A549 (cell line): Measurements from ENCODE around the gene TMEM131. TPM values are rescaled to one million over a fixed set of nuclear protein-coding genes. Genes with fewer than 3 reads are reported as not detected.
A peak's percentile ranks its signal among the peaks of the same experiment; 100 is the strongest.

Experiments
- ATAC-seq, 2 experiments: fragments of 200-7000 bp in 1 of 2; fragments of >200 bp in 1 of 2; cut with Nextera tagmentation in 1 of 2; cut with Tn5 transposase in 1 of 2; 3 replicates each; pipeline versions ENCODE4 v1.8.0 to v1.9.1; 2018 to 2020; ENCODE audit warnings: mild to moderate bottlenecking in 1 of 2, moderate library complexity in 1 of 2
- CTCF ChIA-PET: fragments of 300-600 bp; sonication (Branson Sonifier 250); formaldehyde crosslinking; extraction: SDS; loops from one replicate; lab custom pipeline; 2021; ENCODE audit warnings: antibody characterized with exemption, inconsistent platforms; lab: Yijun Ruan, JAX
- POLR2A ChIA-PET: fragments of 350-600 bp; formaldehyde crosslinking; extraction: SDS; loops from one replicate; lab custom pipeline; 2021; ENCODE audit warnings: antibody characterized with exemption, inconsistent platforms; lab: Yijun Ruan, JAX
- DNase-seq, 2 experiments: peaks; one replicate each; pipeline versions ENCODE4 v3.0.0 to v3.0.0-alpha.2; 2011 to 2016; ENCODE audit warnings: low read depth in 1 of 2, low spot score in 1 of 2
- FAIRE-seq: peaks from 2 replicates; lab custom pipeline; 2011; peaks lifted over from hg19 to GRCh38; lab: Jason Lieb, UNC
- H3K27ac ChIP-seq, 2 experiments: fragments of >200 bp; sonication (Bioruptor Twin); formaldehyde crosslinking; 3 replicates each; pipeline ENCODE4 v1.5.1; 2016 to 2017
- H3K4me1 ChIP-seq: fragments of >200 bp; sonication (Bioruptor Twin); formaldehyde crosslinking; 3 replicates; pipeline ENCODE4 v1.6.1; 2016
- H3K4me2 ChIP-seq: fragments of >200 bp; sonication (Bioruptor Twin); formaldehyde crosslinking; 3 replicates; pipeline ENCODE4 v1.6.1; 2016
- H3K4me3 ChIP-seq: fragments of >200 bp; sonication (Bioruptor Twin); formaldehyde crosslinking; 3 replicates; pipeline ENCODE4 v1.5.1; 2016
- H3K9me3 ChIP-seq: fragments of >200 bp; sonication (Bioruptor Twin); formaldehyde crosslinking; 3 replicates; pipeline ENCODE4 v1.6.1; 2016
- BCL3 ChIP-seq: fragments of >200 bp; sonication (Bioruptor Twin); formaldehyde crosslinking; IDR thresholded peaks from 3 replicates; pipeline ENCODE4 v1.6.1; 2016
- CHD2 ChIP-seq: fragments of 150-350 bp; IDR thresholded peaks from 2 replicates; pipeline ENCODE4 v1.6.1; 2014; ENCODE audit warnings: low read length; ENCODE audit not compliant: partially characterized antibody
- CHD4 ChIP-seq: fragments of 200-600 bp; sonication (generic); IDR thresholded peaks from 2 replicates; pipeline ENCODE4 v1.6.1; 2016; ENCODE audit warnings: antibody characterized with exemption, mild to moderate bottlenecking, borderline replicate concordance
- CTCF ChIP-seq: fragments of >200 bp; sonication (Bioruptor Twin); formaldehyde crosslinking; IDR thresholded peaks from 3 replicates; pipeline ENCODE4 v1.5.1; 2016
- EP300 ChIP-seq, 2 experiments: fragments of >200 bp; sonication (Bioruptor Twin); formaldehyde crosslinking; IDR thresholded peaks; 2 replicates in 1 of 2; 3 replicates in 1 of 2; pipeline ENCODE4 v1.6.1; 2016 to 2017
- FOXS1 ChIP-seq: fragments of 250-450 bp; sonication (Bioruptor Pico); IDR thresholded peaks from 2 replicates; pipeline ENCODE4 v1.5.0; 2020; ENCODE audit warnings: mild to moderate bottlenecking, moderate library complexity
- HEYL ChIP-seq: fragments of 250-450 bp; sonication (Bioruptor Pico); IDR thresholded peaks from 2 replicates; pipeline ENCODE4 v1.8.0; 2021; ENCODE audit warnings: mild to moderate bottlenecking, moderate library complexity
- HOXB5 ChIP-seq: fragments of 250-450 bp; sonication (Bioruptor Pico); IDR thresholded peaks from 2 replicates; pipeline ENCODE4 v1.5.0; 2020; ENCODE audit warnings: mild to moderate bottlenecking, moderate library complexity
- JUNB ChIP-seq: fragments of >200 bp; sonication (Bioruptor Twin); formaldehyde crosslinking; IDR thresholded peaks from 2 replicates; pipeline ENCODE4 v1.6.1; 2016
- KDM5A ChIP-seq: fragments of 200-600 bp; sonication (generic); IDR thresholded peaks from 2 replicates; pipeline ENCODE4 v1.6.1; 2016; ENCODE audit warnings: antibody characterized with exemption, mild to moderate bottlenecking
- MAFK ChIP-seq: fragments of 450-650 bp; IDR thresholded peaks from 2 replicates; pipeline ENCODE4 v1.6.1; 2014; ENCODE audit not compliant: partially characterized antibody
- MAX ChIP-seq: IDR thresholded peaks from 2 replicates; pipeline ENCODE4 v1.6.1; 2012
- MAZ ChIP-seq: fragments of 150-350 bp; IDR thresholded peaks from 2 replicates; pipeline ENCODE4 v1.6.1; 2014; ENCODE audit warnings: antibody characterized with exemption, low read depth, low read length, borderline replicate concordance
- NPAS2 ChIP-seq: fragments of 250-450 bp; sonication (Bioruptor Pico); IDR thresholded peaks from 2 replicates; pipeline ENCODE4 v1.8.0; 2022; ENCODE audit warnings: mild to moderate bottlenecking, moderate library complexity, borderline replicate concordance
- NR3C1 ChIP-seq: fragments of >200 bp; sonication (Bioruptor Twin); formaldehyde crosslinking; IDR thresholded peaks from 3 replicates; pipeline ENCODE4 v1.6.1; 2017
- POLR2A ChIP-seq: IDR thresholded peaks from 2 replicates; pipeline ENCODE4 v1.6.1; 2012; ENCODE audit warnings: mild to moderate bottlenecking, low read length
- POLR2AphosphoS2 ChIP-seq: conservative IDR thresholded peaks from 2 replicates; pipeline ENCODE4 v1.6.1; 2012; ENCODE audit warnings: low read length, improper control_type of control experiment, inconsistent platforms
- REST ChIP-seq: fragments of 200-600 bp; sonication (generic); IDR thresholded peaks from 2 replicates; pipeline ENCODE4 v1.6.1; 2016; ENCODE audit warnings: antibody characterized with exemption, mild to moderate bottlenecking, moderate library complexity
- ZC3H11A ChIP-seq: fragments of 450-650 bp; IDR thresholded peaks from 2 replicates; pipeline ENCODE4 v1.6.1; 2014; ENCODE audit warnings: antibody characterized with exemption, mild to moderate bottlenecking
- ZFP36 ChIP-seq: fragments of 450-650 bp; IDR thresholded peaks from 2 replicates; pipeline ENCODE4 v1.6.1; 2014; ENCODE audit warnings: borderline replicate concordance; ENCODE audit not compliant: partially characterized antibody
- ZSCAN20 ChIP-seq: fragments of 250-450 bp; sonication (Bioruptor Pico); IDR thresholded peaks from 2 replicates; pipeline ENCODE4 v1.8.0; 2022; ENCODE audit warnings: mild to moderate bottlenecking, moderate library complexity
- WGBS: methylation state at CpG from one replicate; pipeline ENCODE4 v1.1.6; 2017; ENCODE audit errors: missing lambda C conversion rate; 5-methylcytosine and 5-hydroxymethylcytosine counted together
- polyA plus RNA-seq, 4 experiments: library from polyadenylated mRNA; depleted of rRNA in 3 of 4; stranded (reverse); fragments of >200 nt; fragmentation: RNase III in 1 of 4; extraction: RNeasy Plus Mini Kit Qiagen cat#74134 plus additional on column Dnase treatment in 1 of 4; gene quantifications; 2 replicates in 3 of 4; 3 replicates in 1 of 4; pipeline ENCODE4 v1.2.3, GENCODE V29; 2011 to 2017

TMEM131 gene
- polyA plus RNA-seq, 2 of the 4 experiments (the other 2 are of a cell fraction) = 14.5 to 21.8 TPM

- POLR2A ChIA-PET = no interaction called here
- WGBS = 100% methylated on average over 3 of the region's 4 CpGs
- FAIRE-seq = no peak
Measured at GRCh38 chr2:97779141-97779540, 216.6 kb downstream of the TMEM131 start.

GRCh38 chr2:97775074-97775473 is 220.7 kb downstream of the TMEM131 start:
- TF ChIP-seq CHD4 (no peak), NR3C1 (no peak), BCL3 (no peak)
- TF ChIP-seq, all 56 proteins: peak for 0
- ChIA-PET CTCF (interaction anchor here (0.6 kb wide), 1 partner anchor 499 kb away, joined by 3 read pairs; no protein-coding TSS in a partner anchor), POLR2A (no interaction called here)
- DNase-seq (no peak), FAIRE-seq (no peak), ATAC-seq (no peak)
- Histone ChIP-seq H3K27ac (no peak overlapping the region), H3K4me1 (no peaks in the 10 kb centered on the region), H3K4me2 (no peak overlapping the region), H3K9me3 (no peaks in the 10 kb centered on the region), H3K4me3 (no peak overlapping the region)
- WGBS = 90% methylated on average over 11 of the region's 11 CpGs

More at GRCh38 chr2:97779141-97779540, 216.6 kb downstream of the TMEM131 start:
- CTCF ChIA-PET = no interaction called here
- ATAC-seq (no peak), DNase-seq (no peak)
- Histone ChIP-seq H3K4me1 (no peaks in the 10 kb centered on the region), H3K4me2 (no peak overlapping the region), H3K4me3 (no peak overlapping the region), H3K27ac (no peak overlapping the region), H3K9me3 (no peaks in the 10 kb centered on the region)
- no peak for TF ChIP-seq CHD2
- TF ChIP-seq KDM5A = no peak
- TF ChIP-seq POLR2A = no peak
- no peak for TF ChIP-seq HEYL (CRISPR knock-in tag)
- TF ChIP-seq JUNB = no peak
- TF ChIP-seq FOXS1 (CRISPR knock-in tag) = no peak
- no peak for TF ChIP-seq ZC3H11A
- TF ChIP-seq ZFP36 = no peak
- TF ChIP-seq CHD4 = no peak
- TF ChIP-seq POLR2AphosphoS2 = no peak
- no peak for TF ChIP-seq NR3C1

GRCh38 chr2:97774425-97774824 is 221.3 kb downstream of the TMEM131 start:
- Histone ChIP-seq H3K27ac (no peak overlapping the region), H3K9me3 (no peaks in the 10 kb centered on the region), H3K4me2 (no peak overlapping the region), H3K4me1 (no peaks in the 10 kb centered on the region), H3K4me3 (no peak overlapping the region)
- 72% methylated on average over 7 of the region's 7 CpGs for WGBS
- ChIA-PET POLR2A (no interaction called here), CTCF (interaction anchor here (0.6 to 1.1 kb wide), 5 partner anchors 12 to 499 kb away, joined by 3 read pairs; no protein-coding TSS in a partner anchor)
- FAIRE-seq (no peak), ATAC-seq (peak in 1 of 2 experiments; percentile 79; a peak in 4 of 6 replicates), DNase-seq (no peak)
- TF ChIP-seq CHD4 (no peak), CTCF (0 out of 3 replicates have a peak, but pooled peaks have one; percentile 6), EP300 (IDR thresholded peaks at IDR 0.05) (no peak), MAX (no peak)

- Histone ChIP-seq H3K27ac (no peak overlapping the region), H3K4me3 (no peak overlapping the region), H3K9me3 (no peaks in the 10 kb centered on the region), H3K4me1 (no peaks in the 10 kb centered on the region), H3K4me2 (no peak overlapping the region)
- POLR2A ChIA-PET = no interaction called here
- DNase-seq (no peak), FAIRE-seq (no peak), ATAC-seq (no peak)
- CTCF ChIA-PET = interaction anchor here (0.7 to 1.3 kb wide), 3 partner anchors 30 to 615 kb away, joined by 3 to 4 read pairs (median 3); no protein-coding TSS in a partner anchor
- 71% methylated on average over 4 of the region's 4 CpGs for WGBS
- TF ChIP-seq JUNB = no peak
- no peak for TF ChIP-seq CTCF
- TF ChIP-seq ZSCAN20 (CRISPR knock-in tag) = no peak
- no peak for TF ChIP-seq NPAS2 (CRISPR knock-in tag)
- TF ChIP-seq HOXB5 (CRISPR knock-in tag) = no peak
- TF ChIP-seq MAZ = no peak
- TF ChIP-seq MAFK = no peak
- TF ChIP-seq REST = no peak
Measured at GRCh38 chr2:97770445-97770844, 225.3 kb downstream of the TMEM131 start.
